Measurements from ENCODE around the gene BANF1.

Gene BANF1

DNA sequence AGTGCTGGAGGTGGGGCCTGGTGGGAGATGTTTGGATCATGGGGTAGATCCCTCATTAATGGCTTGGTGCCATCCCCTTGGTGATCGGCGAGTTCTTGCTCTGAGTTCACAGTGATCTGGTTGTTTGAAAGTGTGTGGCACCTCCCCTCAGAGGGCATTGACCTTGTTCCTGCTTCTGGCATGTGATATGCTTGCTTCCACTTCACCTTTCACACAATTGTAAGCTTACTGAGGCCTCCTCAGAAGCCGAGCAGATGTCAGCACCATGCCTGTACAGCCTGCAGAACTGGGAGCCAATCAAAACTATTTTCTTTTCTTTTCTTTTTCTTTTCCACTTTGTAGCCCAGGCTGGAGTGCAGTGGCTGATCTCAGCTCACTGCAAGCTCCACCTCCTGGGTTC is 35.0 kb downstream of the BANF1 start:
- DNase-seq (ENCODE audit: low read depth, low spot score) = no peak

DNA sequence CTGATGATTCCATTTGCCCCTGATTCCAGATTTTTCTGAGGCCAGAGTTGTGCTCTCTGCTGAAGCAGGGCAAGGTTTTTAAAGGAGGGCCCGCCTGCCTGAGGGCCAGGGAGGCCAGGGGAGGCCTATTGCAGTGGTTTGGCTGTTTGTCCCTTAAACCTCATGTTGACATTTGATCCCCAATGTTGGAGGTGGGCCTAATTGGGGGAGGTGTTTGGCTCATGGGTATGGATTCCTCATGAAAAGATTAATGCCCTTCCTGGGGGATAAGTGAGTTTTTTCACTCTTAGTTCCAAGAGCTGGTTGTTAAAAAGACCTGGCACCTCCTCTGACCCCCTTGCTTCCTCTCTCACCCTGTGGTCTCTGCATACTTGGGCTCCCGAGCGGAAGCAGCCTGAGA is 37.5 kb downstream of the BANF1 start:
- no peak for DNase-seq (ENCODE audit: low read depth, low spot score)

DNA sequence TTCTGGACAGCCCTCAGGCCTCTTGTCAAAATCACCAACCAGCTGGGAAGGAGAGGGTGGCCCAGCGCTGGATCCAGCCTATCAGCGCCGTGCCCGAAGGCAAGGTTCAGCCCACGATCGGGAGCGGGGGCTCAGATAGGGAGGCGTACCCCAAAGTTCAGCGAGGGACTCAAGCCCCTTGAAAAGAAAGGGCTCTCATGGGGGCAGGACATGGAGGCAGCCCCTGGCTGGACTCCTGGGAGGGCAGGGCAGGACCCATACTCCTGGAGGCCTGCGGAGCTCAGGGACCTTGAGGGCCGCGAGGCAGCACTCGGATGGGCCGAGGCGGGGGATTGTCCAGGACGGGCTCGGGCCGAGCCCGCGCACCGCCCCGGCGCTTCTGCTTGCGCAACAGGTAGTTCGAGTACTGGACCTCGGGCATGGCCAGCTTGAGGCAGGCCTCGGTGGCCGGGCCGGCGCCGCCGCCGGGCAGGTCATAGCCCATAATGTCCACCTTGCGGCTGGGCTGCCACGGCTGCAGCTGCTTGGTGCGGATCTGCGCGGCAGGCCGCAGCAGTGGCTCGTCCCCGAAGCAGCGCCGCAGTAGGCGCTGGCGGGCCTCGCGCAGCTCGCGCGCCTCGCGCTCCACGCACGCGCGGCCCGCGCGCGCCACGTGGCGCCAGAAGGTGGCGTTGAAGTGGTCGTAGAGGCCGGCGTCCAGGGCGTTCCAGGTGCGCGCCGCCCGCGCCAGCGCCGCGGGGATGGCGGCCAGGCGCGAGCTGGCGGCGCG is 40.1 kb downstream of the BANF1 start:
- DNase-seq (ENCODE audit: low read depth, low spot score) = no peak

DNA sequence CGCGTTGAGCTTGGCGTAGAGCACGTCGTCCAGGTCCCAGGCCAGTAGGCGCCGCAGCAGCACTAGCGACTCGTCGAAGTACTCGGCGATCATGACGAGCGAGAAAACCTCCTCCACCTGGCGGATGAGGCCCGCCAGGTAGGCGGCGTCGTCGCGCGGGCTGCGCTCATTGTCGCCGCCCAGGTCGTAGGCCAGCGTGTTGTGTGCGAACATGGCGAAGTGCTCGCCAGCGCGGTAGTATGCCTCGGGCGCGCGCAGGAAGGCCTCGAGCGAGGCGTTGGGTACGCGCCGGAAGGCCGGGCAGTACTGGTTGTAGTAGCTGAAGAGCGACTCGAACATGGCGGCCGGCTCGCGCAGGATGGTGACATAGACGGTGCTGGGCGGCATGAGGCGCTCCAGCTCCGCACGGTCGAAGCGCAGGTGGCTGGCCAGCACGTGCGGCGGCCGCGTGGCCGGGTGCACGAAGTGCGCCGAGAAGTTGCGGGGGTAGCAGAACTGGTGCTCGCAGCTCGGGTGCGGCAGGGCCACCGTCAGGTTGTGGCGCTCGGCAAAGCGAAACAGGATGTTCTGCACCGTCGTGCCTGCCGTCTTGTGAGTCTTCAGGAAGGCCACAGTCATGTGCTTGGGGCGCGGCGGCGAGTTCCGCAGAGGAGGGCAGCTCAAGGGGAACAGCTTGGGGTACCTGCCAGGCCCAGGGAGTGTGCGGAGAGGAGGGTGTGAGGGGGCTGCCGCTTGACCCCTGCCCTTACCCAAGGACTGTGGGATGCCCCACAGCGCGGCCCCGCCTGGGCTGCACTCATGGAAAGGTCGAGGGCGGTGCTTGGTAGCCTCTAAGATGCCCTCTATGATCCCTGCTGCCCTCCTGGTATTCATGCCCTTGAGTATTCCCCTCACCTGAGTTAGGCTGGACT is 40.9 kb downstream of the BANF1 start:
- DNase-seq (ENCODE audit: low read depth, low spot score) = no peak

GRCh38 chr11:66044757-66045156 is 42.5 kb downstream of the BANF1 start:
- DNase-seq (ENCODE audit: low read depth, low spot score) = no peak

DNA sequence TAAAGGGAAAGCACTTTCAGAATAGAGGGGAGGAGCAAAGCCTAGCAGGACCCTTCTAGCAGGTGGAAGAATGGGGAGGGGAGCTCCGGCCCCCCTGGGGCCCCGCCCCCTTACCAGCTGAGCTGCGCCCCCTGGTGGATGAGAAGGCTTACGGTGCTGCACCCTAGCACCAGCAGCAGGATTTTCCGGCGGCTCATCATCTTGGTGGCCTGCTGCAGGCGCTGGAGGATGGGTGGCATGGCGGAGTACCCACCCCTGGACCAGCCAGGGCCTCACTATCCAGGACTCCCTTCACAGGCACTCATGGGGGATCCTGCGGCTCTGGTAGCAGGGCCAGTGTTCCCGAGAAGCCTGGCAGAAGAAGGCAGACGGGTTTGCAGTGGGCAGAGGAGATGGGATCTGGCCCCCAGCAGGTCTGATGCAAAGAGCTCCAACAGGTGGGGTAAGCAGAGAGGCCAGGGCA is 42.9 kb downstream of the BANF1 start:
- DNase-seq (ENCODE audit: low read depth, low spot score) = peak; percentile 71

DNA sequence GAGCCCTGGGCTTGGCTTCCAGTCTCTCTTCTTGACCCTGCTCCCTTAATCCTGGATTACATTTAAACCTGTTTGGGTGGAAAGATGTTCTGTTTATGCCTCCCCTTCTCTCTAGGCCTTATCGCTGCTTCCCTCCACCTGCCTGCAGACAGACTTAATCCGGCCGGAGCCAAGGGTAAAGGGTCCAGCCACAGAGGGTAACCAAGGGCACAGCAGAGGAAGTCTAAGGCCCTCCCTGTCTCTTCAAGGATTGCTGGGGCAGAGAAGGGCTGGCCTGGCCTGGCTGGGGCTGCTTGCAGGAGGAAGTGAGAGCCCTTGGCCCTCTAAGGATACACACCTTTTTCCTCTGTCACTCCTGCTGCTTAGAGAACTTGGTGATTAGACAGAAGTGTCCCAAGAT is 44.6 kb downstream of the BANF1 start:
- no peak for DNase-seq (ENCODE audit: low read depth, low spot score)

GRCh38 chr11:66047541-66048365 is 45.5 kb downstream of the BANF1 start:
- DNase-seq (ENCODE audit: low read depth, low spot score) = no peak

- DNase-seq (ENCODE audit: low read depth, low spot score) = no peak
These were observed 46.4 kb downstream of the BANF1 start, which contains the start of gene GAL3ST3 for GRCh38 chr11:66048547-66049323. GAL3ST3 (minus strand) TSS chr11:66049161; CDS start chr11:66045415, 3,746 bp downstream.

DNA sequence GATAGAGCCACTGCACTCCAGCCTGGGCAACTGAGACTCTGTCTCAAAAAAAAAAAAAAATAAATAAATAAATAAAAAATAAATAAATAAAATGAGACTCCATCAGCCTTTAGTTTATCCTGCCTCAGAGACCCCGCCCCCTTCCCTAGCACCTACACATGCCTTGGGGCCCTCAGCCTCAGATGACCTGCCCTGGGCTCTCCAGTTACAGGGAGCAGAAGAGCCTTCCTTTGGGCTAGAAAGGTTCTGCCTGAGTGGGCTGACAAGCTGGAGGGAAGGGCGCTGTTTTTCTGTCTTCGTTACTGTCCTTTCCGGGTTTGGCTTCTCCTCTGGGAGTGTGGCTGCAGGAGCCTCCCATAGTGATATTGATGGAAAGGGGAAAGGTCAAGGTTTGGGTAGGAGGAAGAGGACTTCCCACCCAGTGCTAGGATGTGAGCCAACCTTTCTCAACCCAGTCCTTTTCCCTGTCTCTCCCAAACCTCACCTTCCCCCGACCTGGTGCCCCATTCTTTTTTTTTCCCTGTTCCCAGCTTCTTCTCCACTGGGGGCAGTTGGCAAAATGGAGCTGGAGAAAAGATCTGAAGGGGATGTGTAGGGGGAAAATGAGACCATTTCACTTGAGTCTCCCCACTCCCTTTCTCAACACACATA is 48.4 kb downstream of the BANF1 start:
- DNase-seq (ENCODE audit: low read depth, low spot score) = no peak

DNA sequence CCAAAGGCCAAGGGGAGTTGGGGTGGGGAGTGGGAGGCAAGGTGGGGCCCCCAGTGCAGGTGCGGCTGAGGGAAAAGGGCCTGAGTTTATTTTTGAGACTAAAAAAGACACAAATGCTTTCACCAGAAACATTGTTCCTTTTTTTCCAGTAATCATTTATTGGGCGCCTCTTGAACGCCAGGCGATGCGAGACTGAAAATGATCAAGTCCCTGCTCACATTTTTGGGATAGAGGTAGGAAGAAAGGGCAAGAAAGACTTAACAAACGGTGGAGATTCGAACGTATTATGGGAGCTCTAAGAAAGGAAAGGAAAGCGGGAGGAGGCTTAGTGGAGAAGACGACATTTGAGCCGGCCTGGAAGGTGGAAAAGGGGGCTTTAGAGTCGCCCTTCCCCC is 49.1 kb downstream of the BANF1 start:
- no peak for DNase-seq (ENCODE audit: low read depth, low spot score)

- DNase-seq (ENCODE audit: low read depth, low spot score) = peak; percentile 92
These were observed 49.7 kb downstream of the BANF1 start, which contains the start of gene SF3B2 for GRCh38 chr11:66051766-66052663. SF3B2 (plus strand) TSS chr11:66052364; CDS start chr11:66052385, 21 bp downstream.

- DNase-seq (ENCODE audit: low read depth, low spot score) = no peak
These were observed 50.3 kb downstream of the BANF1 start for GRCh38 chr11:66052664-66052982.

All from activated CD4-positive, CD25-positive, alpha-beta regulatory T cell treated with anti-CD3 and anti-CD28 coated beads, Interleukin-2, amount 50 U/mL, for 16 hours (primary cell).